HG02840 (cell line): ENCODE measurements around the gene PRDM13.
"Not testable (repeated sequence)": the region's sequence is repeated elsewhere in the genome, so short reads cannot be mapped to it uniquely, and the experiment has no call there.

Experiments used
- ATAC-seq: cut with Tn5 transposase; IDR thresholded peaks from one replicate; pipeline ENCODE4 v1.9.1; 2021; ENCODE audit warnings: mild to moderate bottlenecking, moderate library complexity, moderate number of reproducible peaks; ENCODE audit not compliant: unreplicated experiment, low FRiP score

PRDM13 gene

GRCh38 chr6:99618649-99619408 is 12.2 kb downstream of the PRDM13 start:
- ATAC-seq: no peak

- ATAC-seq: no peak
These were observed 12.8 kb downstream of the PRDM13 start for GRCh38 chr6:99619409-99619762.

- not testable (repeated sequence) for ATAC-seq
These were observed 15.4 kb downstream of the PRDM13 start for GRCh38 chr6:99622044-99622443.

GRCh38 chr6:99629293-99629692 is 22.7 kb downstream of the PRDM13 start:
- ATAC-seq: no peak

- ATAC-seq: no peak
These were observed 31.0 kb downstream of the PRDM13 start for GRCh38 chr6:99637629-99638028.

GRCh38 chr6:99638358-99638757 is 31.7 kb downstream of the PRDM13 start:
- not testable (repeated sequence) for ATAC-seq

GRCh38 chr6:99641270-99641669 is 34.6 kb downstream of the PRDM13 start:
- ATAC-seq: no peak

GRCh38 chr6:99645986-99646385 is 39.4 kb downstream of the PRDM13 start:
- ATAC-seq: no peak

- not testable (repeated sequence) for ATAC-seq
These were observed 43.5 kb downstream of the PRDM13 start for GRCh38 chr6:99650091-99650571.

GRCh38 chr6:99660206-99660605 is 53.6 kb downstream of the PRDM13 start:
- no peak for ATAC-seq

- no peak for ATAC-seq
These were observed 55.2 kb downstream of the PRDM13 start for GRCh38 chr6:99661870-99662269.

GRCh38 chr6:99662616-99663015 is 56.0 kb downstream of the PRDM13 start:
- ATAC-seq: no peak
